Astrocyte of the spinal cord (primary cell): ENCODE measurements around the gene CYP2W1.

Source experiments
- DNase-seq: peaks from one replicate; pipeline ENCODE4 v3.0.0; 2011; ENCODE audit warnings: low read depth, low spot score
- H3K4me3 ChIP-seq: 2 replicates; pipeline ENCODE4 v1.5.1; 2011; ENCODE audit warnings: low read depth, mild to moderate bottlenecking, low read length, moderate library complexity
- CTCF ChIP-seq: IDR thresholded peaks from 2 replicates; pipeline ENCODE4 v1.5.1; 2012; ENCODE audit warnings: low read depth, mild to moderate bottlenecking, low read length, inconsistent platforms
- in situ Hi-C: cut with HindIII; loops from 2 replicates; pipeline ENCODE4 v1.10.0; 2017; ENCODE audit warnings: low sequenced_read_pairs

The CYP2W1 gene

GRCh38 chr7:990352-990932 is 7.5 kb downstream of the CYP2W1 start:
- no peak overlapping the region for H3K4me3 ChIP-seq
- in situ Hi-C loops, result no loop called here
- no peak for DNase-seq
- TF ChIP-seq CTCF, result no peak

- no peak overlapping the region for H3K4me3 ChIP-seq
- no peak for TF ChIP-seq CTCF
- in situ Hi-C loops, result no loop called here
- DNase-seq, result no peak
These were observed 8.2 kb downstream of the CYP2W1 start for GRCh38 chr7:990933-991728.

GRCh38 chr7:991729-992656 is 9.0 kb downstream of the CYP2W1 start:
- in situ Hi-C loops, result no loop called here
- no peak for TF ChIP-seq CTCF
- no peak overlapping the region for H3K4me3 ChIP-seq
- DNase-seq, result no peak

- DNase-seq, result peak; percentile 94
- peak; percentile 100 for TF ChIP-seq CTCF
- no peak overlapping the region for H3K4me3 ChIP-seq
- in situ Hi-C loops, result no loop called here
These were observed 10.0 kb downstream of the CYP2W1 start for GRCh38 chr7:992709-993607.

- H3K4me3 ChIP-seq, result no peak overlapping the region
- DNase-seq, result no peak
- no peak for TF ChIP-seq CTCF
- in situ Hi-C loops, result no loop called here
These were observed 11.8 kb downstream of the CYP2W1 start for GRCh38 chr7:994592-995308.
